ENCODE measurements around the gene NRXN3.

The NRXN3 gene

GRCh38 chr14:78829274-78829673, 659.1 kb downstream of the NRXN3 start:
- DNase-seq (ENCODE audit: low read depth), result no peak

- no peak for DNase-seq (ENCODE audit: low read depth)
Observed at GRCh38 chr14:78834766-78835451, 664.7 kb downstream of the NRXN3 start.

GRCh38 chr14:78835909-78836308, 665.7 kb downstream of the NRXN3 start:
- DNase-seq (ENCODE audit: low read depth), result no peak

- DNase-seq (ENCODE audit: low read depth), result no peak
Observed at GRCh38 chr14:78836777-78837176, 666.6 kb downstream of the NRXN3 start.

- DNase-seq (ENCODE audit: low read depth), result no peak
Observed at GRCh38 chr14:78838959-78839358, 668.8 kb downstream of the NRXN3 start.

GRCh38 chr14:78840898-78841297, 670.7 kb downstream of the NRXN3 start:
- no peak for DNase-seq (ENCODE audit: low read depth)

GRCh38 chr14:78847801-78848200, 677.6 kb downstream of the NRXN3 start:
- no peak for DNase-seq (ENCODE audit: low read depth)

GRCh38 chr14:78848234-78848820, 678.2 kb downstream of the NRXN3 start:
- no peak for DNase-seq (ENCODE audit: low read depth)

GRCh38 chr14:78849952-78850351, 679.8 kb downstream of the NRXN3 start:
- no peak for DNase-seq (ENCODE audit: low read depth)

- no peak for DNase-seq (ENCODE audit: low read depth)
Observed at GRCh38 chr14:78851189-78851588, 681.0 kb downstream of the NRXN3 start.

- no peak for DNase-seq (ENCODE audit: low read depth)
Observed at GRCh38 chr14:78852040-78852439, 681.9 kb downstream of the NRXN3 start.

GRCh38 chr14:78857974-78858373, 687.8 kb downstream of the NRXN3 start:
- DNase-seq (ENCODE audit: low read depth), result no peak

GRCh38 chr14:78863143-78863542, 693.0 kb downstream of the NRXN3 start:
- DNase-seq (ENCODE audit: low read depth), result no peak

- no peak for DNase-seq (ENCODE audit: low read depth)
Observed at GRCh38 chr14:78872837-78873236, 702.7 kb downstream of the NRXN3 start.

GRCh38 chr14:78873581-78873980, 703.4 kb downstream of the NRXN3 start:
- DNase-seq (ENCODE audit: low read depth), result no peak

GRCh38 chr14:78875049-78875448, 704.9 kb downstream of the NRXN3 start:
- no peak for DNase-seq (ENCODE audit: low read depth)

GRCh38 chr14:78885884-78886283, 715.7 kb downstream of the NRXN3 start:
- DNase-seq (ENCODE audit: low read depth), result no peak

GRCh38 chr14:78897443-78897842, 727.3 kb downstream of the NRXN3 start:
- DNase-seq (ENCODE audit: low read depth), result no peak

- DNase-seq (ENCODE audit: low read depth), result no peak
Observed at GRCh38 chr14:78902010-78902623, 731.9 kb downstream of the NRXN3 start.

- DNase-seq (ENCODE audit: low read depth), result no peak
Observed at GRCh38 chr14:78904094-78904493, 733.9 kb downstream of the NRXN3 start.

GRCh38 chr14:78917462-78917861, 747.3 kb downstream of the NRXN3 start:
- no peak for DNase-seq (ENCODE audit: low read depth)

- peak; percentile 14 for DNase-seq (ENCODE audit: low read depth)
Observed at GRCh38 chr14:78921856-78922255, 751.7 kb downstream of the NRXN3 start.

GRCh38 chr14:78927261-78927660, 757.1 kb downstream of the NRXN3 start:
- no peak for DNase-seq (ENCODE audit: low read depth)

GRCh38 chr14:78933166-78933565, 763.0 kb downstream of the NRXN3 start:
- no peak for DNase-seq (ENCODE audit: low read depth)

Measured in GM04503 (cell line).